Panc1 (cell line): ENCODE measurements around the gene KIF26A. TPM values are rescaled to one million over a fixed set of nuclear protein-coding genes. Genes with fewer than 3 reads are reported as not detected.

Experiments
- ATAC-seq: fragments of 200-7000 bp; cut with Tn5 transposase; 2 replicates; pipeline ENCODE4 v1.9.1; 2020; ENCODE audit warnings: mild to moderate bottlenecking, moderate library complexity
- BruUV-seq: library from RNA; stranded (reverse); fragments of 400-500 nt; replicated peaks from 2 replicates; lab custom pipeline; 2021; lab: Mats Ljungman, UMichigan
- CTCF ChIA-PET: fragments of 300-600 bp; sonication (Branson Sonifier 250); formaldehyde crosslinking; loops from one replicate; lab custom pipeline; 2022; ENCODE audit warnings: antibody characterized with exemption; lab: Charles Lee
- POLR2A ChIA-PET: fragments of 300-600 bp; sonication (Branson Sonifier 250); formaldehyde crosslinking; loops from one replicate; lab custom pipeline; 2022; ENCODE audit warnings: antibody characterized with exemption; lab: Charles Lee
- DNase-seq: peaks from one replicate; pipeline ENCODE4 v3.0.0-alpha.2; 2010; ENCODE audit warnings: low read depth, low spot score
- H3K27ac ChIP-seq: 2 replicates; pipeline ENCODE4 v1.5.1; 2011; ENCODE audit warnings: mild to moderate bottlenecking, low read length, inconsistent platforms
- H3K27me3 ChIP-seq: fragments of 200-500 bp; sonication (Bioruptor generic); 2 replicates; pipeline ENCODE4 v1.6.0; 2014; ENCODE audit warnings: low read length, inconsistent platforms; ENCODE audit not compliant: control insufficient read depth, insufficient read depth
- H3K36me3 ChIP-seq: fragments of 200-500 bp; sonication (Bioruptor generic); 2 replicates; pipeline ENCODE4 v1.5.1; 2014; ENCODE audit warnings: inconsistent platforms, mild to moderate bottlenecking, low read length, moderate library complexity; ENCODE audit not compliant: control insufficient read depth, insufficient read depth
- H3K4me1 ChIP-seq: 2 replicates; pipeline ENCODE4 v1.5.1; 2011; ENCODE audit warnings: inconsistent platforms, mild to moderate bottlenecking, low read length, moderate library complexity; ENCODE audit not compliant: control insufficient read depth, insufficient read depth
- H3K4me3 ChIP-seq, 2 experiments: 2 replicates each; pipeline ENCODE4 v1.5.1; 2011 to 2012; ENCODE audit warnings: low read depth in 2 of 2, low read length in 2 of 2, mild to moderate bottlenecking in 2 of 2, inconsistent platforms in 1 of 2, moderate library complexity in 1 of 2
- H3K9me3 ChIP-seq: fragments of 200-500 bp; sonication (Bioruptor generic); 2 replicates; pipeline ENCODE4 v1.5.1; 2014; ENCODE audit warnings: low read depth, mild to moderate bottlenecking, inconsistent platforms, low read length, moderate library complexity; ENCODE audit not compliant: control insufficient read depth, insufficient read depth
- POLR2AphosphoS5 ChIP-seq: IDR thresholded peaks from 2 replicates; pipeline ENCODE4 v1.6.1; 2012; ENCODE audit warnings: mild to moderate bottlenecking, low read depth, low read length, moderate library complexity
- SIN3A ChIP-seq: IDR thresholded peaks from 2 replicates; pipeline ENCODE4 v1.6.1; 2012; ENCODE audit warnings: low read depth, mild to moderate bottlenecking, low read length, moderate library complexity, borderline replicate concordance; ENCODE audit not compliant: insufficient read depth
- TCF7L2 ChIP-seq: IDR thresholded peaks from 2 replicates; pipeline ENCODE4 v1.6.1; 2011; ENCODE audit warnings: mild to moderate bottlenecking, low read depth, low read length, inconsistent platforms
- in situ Hi-C: cut with HindIII; loops from 2 replicates; pipeline ENCODE4 v1.10.0; 2016; ENCODE audit warnings: low sequenced_read_pairs, low pct_unique_long_range_greater_than_20kb
- intact Hi-C: fragments of 100-400 bp; cut with micrococcal nuclease; formaldehyde crosslinking; loops from one replicate; pipeline ENCODE4 v1.10.0; 2022; ENCODE audit not compliant: unreplicated experiment
- total RNA-seq: library from RNA; stranded (reverse); gene quantifications from one replicate; pipeline ENCODE4 v1.2.1, GENCODE V29; 2021; ENCODE audit not compliant: unreplicated experiment
- TF ChIP-seq, protein P1 (sequence below), 2 experiments: IDR thresholded peaks; 2 replicates each; pipeline ENCODE4 v1.6.1; 2011 to 2012; ENCODE audit warnings: low read depth in 2 of 2, control low read depth in 1 of 2, low read length in 1 of 2, mild to moderate bottlenecking in 1 of 2, moderate library complexity in 1 of 2; ENCODE audit not compliant: insufficient read depth in 1 of 2
- TF ChIP-seq, protein P2 (sequence below): fragments of 450-650 bp; IDR thresholded peaks from 2 replicates; pipeline ENCODE4 v1.5.1; 2017; ENCODE audit warnings: mild to moderate bottlenecking

The KIF26A gene
- total RNA-seq, 1 experiment from 2014 or later, result 4.4 TPM

DNA sequence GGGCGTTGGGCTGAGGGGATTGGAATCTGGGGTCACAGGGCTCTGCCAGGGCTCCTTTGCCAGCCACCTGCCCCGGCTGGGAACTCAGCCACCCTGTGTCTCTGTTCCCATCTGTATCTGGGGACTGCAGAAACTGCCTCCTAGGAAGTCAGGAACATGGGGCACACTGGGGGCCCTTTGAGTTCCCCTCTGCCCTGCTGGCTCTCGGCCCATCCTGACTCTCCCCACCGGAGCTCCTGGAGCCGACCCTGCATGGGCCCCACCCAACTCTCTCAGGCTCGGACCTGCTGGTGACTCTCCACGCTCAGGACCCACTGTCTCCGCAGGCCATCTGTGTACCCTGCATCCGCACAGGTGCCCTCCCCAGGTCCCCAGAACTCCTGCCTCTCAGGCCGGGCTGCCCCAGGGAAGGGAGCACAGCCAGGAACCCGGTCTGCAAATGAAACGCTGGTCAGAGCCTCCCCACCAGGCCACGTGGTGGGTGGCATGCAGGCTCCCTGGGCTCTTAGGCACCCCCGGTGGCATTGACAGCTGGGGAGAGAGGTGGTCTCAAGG, 82.8 kb downstream of the KIF26A start:
- intact Hi-C loops, result no loop called here
- no TSS peak for BruUV-seq
- H3K36me3 ChIP-seq, result no peaks in the 10 kb centered on the region

DNA sequence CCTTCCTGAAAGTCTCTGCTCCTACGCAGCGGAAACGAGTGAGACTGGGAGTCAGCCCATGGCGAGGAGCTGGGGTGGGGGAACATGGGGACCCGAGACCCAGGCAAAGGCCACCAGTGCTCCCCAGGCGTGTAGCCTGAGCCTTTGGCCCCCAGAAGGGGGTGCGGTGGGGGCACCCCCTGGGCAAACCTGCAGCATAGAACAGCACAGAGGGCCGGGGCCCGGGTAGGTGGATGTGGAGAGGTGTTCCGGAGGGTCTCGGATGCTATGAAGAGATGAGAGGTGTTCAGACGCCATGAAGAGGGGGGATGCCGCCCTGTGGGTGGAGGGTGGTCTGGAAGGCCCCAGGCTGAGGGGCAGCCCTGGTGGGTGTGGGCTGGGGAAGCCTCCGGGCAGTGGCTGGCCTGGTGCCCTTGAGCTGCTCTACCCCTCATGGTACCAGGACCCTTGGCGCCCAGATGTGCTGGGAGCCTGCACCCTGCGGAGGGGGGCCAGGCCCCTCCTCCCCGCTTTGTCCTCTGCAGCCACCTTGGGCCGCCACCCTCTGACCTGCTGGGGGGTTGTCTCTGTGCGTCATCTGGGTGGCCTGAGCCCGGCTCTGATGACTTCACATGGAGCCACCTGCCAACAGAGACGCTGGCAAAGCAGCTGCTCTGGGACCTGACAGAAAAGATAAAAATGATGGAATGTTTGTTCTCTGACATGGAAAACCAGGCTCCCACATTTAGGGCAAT, 83.4 kb downstream of the KIF26A start:
- Histone ChIP-seq H3K4me3 (no peak overlapping the region), H3K9me3 (no peaks in the 10 kb centered on the region), H3K27me3 (no peaks in the 10 kb centered on the region), H3K27ac (no peak overlapping the region), H3K36me3 (no peaks in the 10 kb centered on the region), H3K4me1 (no peaks in the 10 kb centered on the region)
- no peak for TF ChIP-seq TCF7L2
- TF ChIP-seq SIN3A, result no peak
- no peak for TF ChIP-seq POLR2AphosphoS5
- TF ChIP-seq, protein P1, sequence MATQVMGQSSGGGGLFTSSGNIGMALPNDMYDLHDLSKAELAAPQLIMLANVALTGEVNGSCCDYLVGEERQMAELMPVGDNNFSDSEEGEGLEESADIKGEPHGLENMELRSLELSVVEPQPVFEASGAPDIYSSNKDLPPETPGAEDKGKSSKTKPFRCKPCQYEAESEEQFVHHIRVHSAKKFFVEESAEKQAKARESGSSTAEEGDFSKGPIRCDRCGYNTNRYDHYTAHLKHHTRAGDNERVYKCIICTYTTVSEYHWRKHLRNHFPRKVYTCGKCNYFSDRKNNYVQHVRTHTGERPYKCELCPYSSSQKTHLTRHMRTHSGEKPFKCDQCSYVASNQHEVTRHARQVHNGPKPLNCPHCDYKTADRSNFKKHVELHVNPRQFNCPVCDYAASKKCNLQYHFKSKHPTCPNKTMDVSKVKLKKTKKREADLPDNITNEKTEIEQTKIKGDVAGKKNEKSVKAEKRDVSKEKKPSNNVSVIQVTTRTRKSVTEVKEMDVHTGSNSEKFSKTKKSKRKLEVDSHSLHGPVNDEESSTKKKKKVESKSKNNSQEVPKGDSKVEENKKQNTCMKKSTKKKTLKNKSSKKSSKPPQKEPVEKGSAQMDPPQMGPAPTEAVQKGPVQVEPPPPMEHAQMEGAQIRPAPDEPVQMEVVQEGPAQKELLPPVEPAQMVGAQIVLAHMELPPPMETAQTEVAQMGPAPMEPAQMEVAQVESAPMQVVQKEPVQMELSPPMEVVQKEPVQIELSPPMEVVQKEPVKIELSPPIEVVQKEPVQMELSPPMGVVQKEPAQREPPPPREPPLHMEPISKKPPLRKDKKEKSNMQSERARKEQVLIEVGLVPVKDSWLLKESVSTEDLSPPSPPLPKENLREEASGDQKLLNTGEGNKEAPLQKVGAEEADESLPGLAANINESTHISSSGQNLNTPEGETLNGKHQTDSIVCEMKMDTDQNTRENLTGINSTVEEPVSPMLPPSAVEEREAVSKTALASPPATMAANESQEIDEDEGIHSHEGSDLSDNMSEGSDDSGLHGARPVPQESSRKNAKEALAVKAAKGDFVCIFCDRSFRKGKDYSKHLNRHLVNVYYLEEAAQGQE (IDR thresholded peaks at IDR 0.05; ENCODE audit: insufficient read depth in 1 of 2, low read depth in 2 of 2, low read length in 1 of 2), result no peak
- ATAC-seq, result no peak
- BruUV-seq, result no TSS peak
- POLR2A ChIA-PET, result no interaction called here
- no peak for DNase-seq
- CTCF ChIA-PET, result no interaction called here
- intact Hi-C loops, result no loop called here
- in situ Hi-C loops, result no loop called here

More for the DNA sequence above, 82.8 kb downstream of the KIF26A start:
- no peak overlapping the region for H3K4me3 ChIP-seq
- no peak for DNase-seq
- no peak for TF ChIP-seq TCF7L2
- H3K27me3 ChIP-seq, result no peaks in the 10 kb centered on the region
- ChIA-PET POLR2A (no interaction called here), CTCF (no interaction called here)
- in situ Hi-C loops, result no loop called here
- no peak for ATAC-seq
- H3K9me3 ChIP-seq, result no peaks in the 10 kb centered on the region
- no peak overlapping the region for H3K27ac ChIP-seq
- H3K4me1 ChIP-seq, result no peaks in the 10 kb centered on the region

DNA sequence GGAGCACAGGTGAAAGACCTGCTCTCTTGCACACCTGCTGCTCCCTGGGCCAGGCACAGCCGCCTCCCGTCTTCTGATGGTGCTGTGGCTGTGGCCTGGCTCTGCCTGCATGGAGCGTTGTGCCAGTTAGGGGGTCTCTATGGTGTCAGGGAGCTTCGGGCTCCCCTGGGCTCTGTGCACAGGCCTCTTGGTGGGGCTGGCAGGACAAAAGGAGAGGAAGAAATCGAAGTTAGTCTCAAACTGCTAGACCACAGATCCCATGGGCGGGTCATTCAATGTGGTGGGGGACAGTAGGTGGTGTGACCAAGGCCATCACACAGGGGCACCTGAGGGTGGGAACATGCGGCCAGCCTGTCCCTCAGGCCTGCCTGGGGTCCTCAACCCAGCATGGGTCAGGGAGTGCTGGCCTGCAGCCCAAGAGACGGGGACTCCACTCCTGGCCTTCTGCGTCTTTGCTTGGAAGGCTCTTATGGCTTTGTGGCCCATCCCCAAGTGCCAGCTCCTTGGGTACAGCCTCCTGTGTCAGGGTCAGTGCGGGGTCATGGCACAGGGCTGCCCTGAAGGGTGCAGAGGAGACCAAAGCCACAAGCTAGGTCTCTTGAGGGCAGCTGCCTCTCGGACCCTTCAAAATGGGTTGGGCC, 84.1 kb downstream of the KIF26A start:
- in situ Hi-C loops, result no loop called here
- ATAC-seq (no peak; the same call in 1 of the 2 replicates), DNase-seq (no peak)
- CTCF ChIA-PET, result no interaction called here
- TF ChIP-seq SIN3A (no peak), TCF7L2 (no peak), POLR2AphosphoS5 (no peak)
- TF ChIP-seq, protein P1 (IDR thresholded peaks at IDR 0.05; ENCODE audit: insufficient read depth in 1 of 2, low read depth in 2 of 2, low read length in 1 of 2), result no peak
- TF ChIP-seq, protein P2, sequence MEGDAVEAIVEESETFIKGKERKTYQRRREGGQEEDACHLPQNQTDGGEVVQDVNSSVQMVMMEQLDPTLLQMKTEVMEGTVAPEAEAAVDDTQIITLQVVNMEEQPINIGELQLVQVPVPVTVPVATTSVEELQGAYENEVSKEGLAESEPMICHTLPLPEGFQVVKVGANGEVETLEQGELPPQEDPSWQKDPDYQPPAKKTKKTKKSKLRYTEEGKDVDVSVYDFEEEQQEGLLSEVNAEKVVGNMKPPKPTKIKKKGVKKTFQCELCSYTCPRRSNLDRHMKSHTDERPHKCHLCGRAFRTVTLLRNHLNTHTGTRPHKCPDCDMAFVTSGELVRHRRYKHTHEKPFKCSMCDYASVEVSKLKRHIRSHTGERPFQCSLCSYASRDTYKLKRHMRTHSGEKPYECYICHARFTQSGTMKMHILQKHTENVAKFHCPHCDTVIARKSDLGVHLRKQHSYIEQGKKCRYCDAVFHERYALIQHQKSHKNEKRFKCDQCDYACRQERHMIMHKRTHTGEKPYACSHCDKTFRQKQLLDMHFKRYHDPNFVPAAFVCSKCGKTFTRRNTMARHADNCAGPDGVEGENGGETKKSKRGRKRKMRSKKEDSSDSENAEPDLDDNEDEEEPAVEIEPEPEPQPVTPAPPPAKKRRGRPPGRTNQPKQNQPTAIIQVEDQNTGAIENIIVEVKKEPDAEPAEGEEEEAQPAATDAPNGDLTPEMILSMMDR, result no peak
- no peak overlapping the region for H3K4me3 ChIP-seq
- H3K36me3 ChIP-seq, result no peaks in the 10 kb centered on the region
- H3K27ac ChIP-seq, result no peak overlapping the region
- POLR2A ChIA-PET, result no interaction called here
- H3K27me3 ChIP-seq, result no peaks in the 10 kb centered on the region
- intact Hi-C loops, result no loop called here
- no TSS peak for BruUV-seq
- no peaks in the 10 kb centered on the region for H3K9me3 ChIP-seq
- no peaks in the 10 kb centered on the region for H3K4me1 ChIP-seq
